ENCODE data around the gene RFX7.
"Not testable (repeated sequence)": the region's sequence is repeated elsewhere in the genome, so short reads cannot be mapped to it uniquely, and the experiment has no call there.

The RFX7 gene

GRCh38 chr15:56205061-56205876, 38.4 kb downstream of the RFX7 start:
- DNase-seq (ENCODE audit: low read depth): no peak

GRCh38 chr15:56203312-56203922, 40.3 kb downstream of the RFX7 start:
- DNase-seq (ENCODE audit: low read depth): not testable (repeated sequence)

DNA sequence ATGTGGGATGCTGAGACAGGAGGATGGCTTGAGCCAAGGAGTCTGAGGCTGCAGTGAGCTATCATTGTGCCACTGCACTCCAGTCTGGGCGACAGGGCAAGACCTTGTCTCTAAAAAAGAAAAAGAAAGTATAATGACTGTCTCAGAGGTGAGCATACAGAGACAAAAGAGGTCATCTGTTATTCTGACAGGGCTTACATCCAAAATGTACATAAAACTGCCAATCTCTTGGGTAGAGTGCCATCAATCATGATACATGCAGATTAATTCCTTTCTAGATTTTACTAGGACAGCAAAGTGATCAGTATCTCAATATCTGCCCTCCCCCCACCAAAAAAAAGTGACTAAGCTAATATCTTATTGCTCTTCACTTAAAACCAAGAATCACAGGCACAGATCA, 41.0 kb downstream of the RFX7 start:
- no peak for DNase-seq (ENCODE audit: low read depth)

GRCh38 chr15:56199038-56199437, 44.6 kb downstream of the RFX7 start:
- no peak for DNase-seq (ENCODE audit: low read depth)

GRCh38 chr15:56194035-56194434, 49.6 kb downstream of the RFX7 start:
- DNase-seq (ENCODE audit: low read depth): no peak

DNA sequence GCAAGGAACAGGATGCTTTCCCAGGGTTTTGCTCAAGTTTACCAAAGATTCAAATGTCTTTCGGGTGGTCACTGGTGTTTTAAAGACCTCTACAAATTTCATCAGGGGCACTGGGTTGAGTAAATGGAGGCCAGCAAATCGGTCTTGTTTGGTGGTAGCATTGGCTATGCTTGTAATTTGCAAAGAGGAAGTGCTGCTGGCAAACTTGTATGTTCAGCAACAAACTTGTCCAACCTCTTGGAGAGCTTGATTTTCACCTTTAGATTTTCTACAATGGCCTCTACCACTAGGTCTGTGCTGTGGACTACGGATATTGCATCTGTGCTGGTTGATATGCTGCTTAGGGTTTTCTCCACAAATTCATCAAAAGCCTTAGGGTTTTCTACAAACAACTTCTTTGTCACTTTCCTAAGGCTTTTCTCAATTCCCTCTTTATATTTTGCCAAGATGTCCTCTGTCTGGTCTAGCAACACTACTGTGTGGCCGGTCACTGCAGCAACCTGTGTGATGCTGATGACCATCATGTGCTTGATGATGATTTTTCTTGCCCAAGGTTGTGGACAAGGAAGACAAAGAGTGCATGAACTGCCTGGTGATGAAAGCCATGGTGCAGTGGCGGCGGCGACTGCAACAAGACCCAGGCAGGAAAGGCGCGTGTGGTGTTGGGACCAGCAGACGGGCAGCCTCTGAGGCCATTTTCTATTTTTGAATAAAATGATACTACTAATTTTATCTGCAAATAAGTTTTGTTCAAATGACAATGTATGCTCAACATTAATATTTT, 50.8 kb downstream of the RFX7 start:
- DNase-seq (ENCODE audit: low read depth): no peak

GRCh38 chr15:56187665-56188064, 56.0 kb downstream of the RFX7 start:
- no peak for DNase-seq (ENCODE audit: low read depth)

DNA sequence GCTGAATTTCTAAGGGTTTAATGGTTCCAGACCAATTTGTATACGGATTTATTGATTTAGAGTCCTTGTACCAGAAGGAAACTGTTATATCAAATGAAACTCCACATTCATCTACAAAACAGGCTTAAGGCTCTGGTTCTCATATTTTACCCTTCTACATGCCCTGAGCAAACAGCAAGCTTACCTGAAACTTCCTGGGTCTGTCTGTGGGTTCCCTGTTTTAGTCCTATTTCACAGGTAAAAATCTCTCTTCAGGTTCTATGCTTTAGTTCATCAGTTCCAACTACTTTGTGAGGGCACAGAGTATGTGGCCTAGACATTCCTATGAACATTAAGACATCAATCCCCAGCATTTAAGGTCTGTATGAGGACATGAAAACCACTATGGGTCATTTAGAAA, 57.7 kb downstream of the RFX7 start:
- no peak for DNase-seq (ENCODE audit: low read depth)

DNA sequence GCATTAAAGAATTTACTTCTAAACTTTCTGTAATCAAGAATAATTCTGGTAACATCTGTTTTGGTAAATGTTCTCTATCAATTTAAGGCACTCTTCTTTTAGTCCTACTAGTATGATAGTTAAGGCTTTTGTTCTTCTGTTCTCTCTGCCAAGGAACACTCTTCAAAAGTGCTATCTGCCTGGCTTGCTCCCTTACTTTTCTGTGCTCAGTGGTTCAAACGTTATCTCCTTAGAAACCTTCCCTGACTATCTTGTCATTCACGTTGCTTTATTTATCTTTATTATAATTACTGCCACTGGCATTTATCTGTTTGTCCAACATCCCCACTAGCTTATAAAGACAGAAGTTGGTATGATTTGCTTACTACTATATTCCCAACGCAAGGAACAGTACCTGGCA, 59.2 kb downstream of the RFX7 start:
- no peak for DNase-seq (ENCODE audit: low read depth)

GRCh38 chr15:56180851-56181250, 62.8 kb downstream of the RFX7 start:
- no peak for DNase-seq (ENCODE audit: low read depth)

DNA sequence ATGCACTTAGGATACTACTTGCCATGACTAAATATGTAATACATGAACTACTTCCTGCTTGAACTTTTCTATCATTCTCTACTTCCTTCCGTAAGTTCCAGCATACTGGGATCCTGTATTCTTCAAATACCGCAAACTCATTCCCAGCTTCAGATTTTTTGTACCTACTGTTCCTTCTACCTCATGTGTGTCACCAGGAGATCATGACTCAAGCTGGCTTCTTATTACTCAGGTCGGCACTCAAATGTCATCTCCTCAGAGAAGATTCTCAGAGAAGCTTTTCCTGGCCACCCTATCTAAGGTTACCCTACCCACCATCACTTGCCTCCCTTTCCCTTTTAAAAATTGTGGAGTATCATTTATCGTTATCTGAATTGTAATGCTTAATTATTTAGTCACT, 66.7 kb downstream of the RFX7 start:
- no peak for DNase-seq (ENCODE audit: low read depth)

- DNase-seq (ENCODE audit: low read depth): no peak
These were observed 67.9 kb downstream of the RFX7 start for GRCh38 chr15:56175788-56176187.

GRCh38 chr15:56174649-56175048, 69.0 kb downstream of the RFX7 start:
- no peak for DNase-seq (ENCODE audit: low read depth)

DNA sequence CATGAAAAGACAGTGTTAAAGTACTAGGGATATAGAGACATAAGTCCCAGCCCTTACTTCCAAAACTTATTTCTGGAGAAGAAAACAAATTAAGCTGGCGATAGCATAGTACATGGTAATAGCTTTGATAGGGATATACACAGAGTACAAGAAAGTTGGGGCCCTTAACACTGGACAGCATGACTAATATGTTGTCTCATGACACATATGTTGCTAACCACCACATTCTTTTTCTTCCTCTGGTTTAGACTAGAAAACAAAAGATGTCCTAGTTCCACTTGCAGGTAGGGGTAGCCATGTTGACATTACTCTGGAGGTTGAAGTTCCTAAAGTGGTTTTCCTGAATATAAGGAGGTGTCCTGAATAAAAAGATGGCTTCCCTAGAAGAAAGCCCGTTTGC, 75.3 kb downstream of the RFX7 start:
- no peak for DNase-seq (ENCODE audit: low read depth)

DNA sequence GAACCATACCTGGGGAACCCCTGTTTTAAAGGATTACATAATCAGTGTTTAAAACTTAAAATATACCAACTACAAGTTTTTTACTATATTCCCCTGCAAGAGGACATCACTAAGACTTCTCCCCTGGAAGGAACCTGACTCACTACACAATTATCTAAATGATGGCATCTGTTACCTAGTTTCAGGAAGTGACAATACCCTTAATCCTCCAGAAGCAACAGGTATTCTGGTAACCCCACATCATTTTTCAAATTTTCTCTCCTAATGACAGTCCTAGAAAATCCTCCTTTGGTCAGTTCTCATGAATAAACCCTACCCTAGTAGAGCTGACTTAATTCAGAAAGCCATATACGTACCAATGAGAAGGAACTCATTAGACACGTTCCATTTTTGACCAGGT, 78.4 kb downstream of the RFX7 start:
- DNase-seq (ENCODE audit: low read depth): no peak

DNA sequence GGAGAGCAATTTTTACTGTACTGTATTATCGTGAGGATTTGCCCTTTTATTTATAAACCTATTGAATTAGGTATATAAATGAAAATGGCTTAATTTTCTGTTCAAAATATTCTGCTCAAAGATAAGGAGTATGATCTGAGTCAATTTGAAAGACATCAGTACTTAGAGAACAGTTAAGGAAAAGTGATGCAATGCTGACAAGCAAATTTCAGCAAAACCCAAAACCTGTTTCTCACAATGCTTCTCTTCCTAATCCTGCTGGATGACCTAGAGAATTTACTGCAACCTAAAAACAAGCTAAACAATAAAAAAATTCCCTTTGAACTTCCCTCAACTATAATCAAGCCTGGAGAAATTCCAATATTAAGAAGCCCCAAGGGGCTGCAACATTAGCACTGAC, 82.7 kb downstream of the RFX7 start:
- DNase-seq (ENCODE audit: low read depth): no peak

GRCh38 chr15:56156877-56157276, 86.8 kb downstream of the RFX7 start:
- no peak for DNase-seq (ENCODE audit: low read depth)

DNA sequence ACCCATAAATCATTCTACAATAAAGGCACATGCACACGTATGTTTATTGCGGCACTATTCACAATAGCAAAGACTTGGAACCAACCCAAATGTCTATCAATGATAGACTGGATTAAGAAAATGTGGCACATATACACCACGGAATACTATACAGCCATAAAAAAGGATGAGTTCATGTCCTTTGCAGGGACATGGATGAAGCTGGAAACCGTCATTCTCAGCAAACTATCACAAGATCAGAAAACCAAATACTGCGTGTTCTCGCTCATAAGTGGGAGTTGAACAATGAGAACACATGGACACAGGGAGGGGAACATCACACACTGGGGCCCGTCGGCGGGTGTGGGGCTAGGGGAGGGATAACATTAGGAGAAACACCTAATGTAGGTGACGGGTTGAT, 88.4 kb downstream of the RFX7 start:
- not testable (repeated sequence) for DNase-seq (ENCODE audit: low read depth)

DNA sequence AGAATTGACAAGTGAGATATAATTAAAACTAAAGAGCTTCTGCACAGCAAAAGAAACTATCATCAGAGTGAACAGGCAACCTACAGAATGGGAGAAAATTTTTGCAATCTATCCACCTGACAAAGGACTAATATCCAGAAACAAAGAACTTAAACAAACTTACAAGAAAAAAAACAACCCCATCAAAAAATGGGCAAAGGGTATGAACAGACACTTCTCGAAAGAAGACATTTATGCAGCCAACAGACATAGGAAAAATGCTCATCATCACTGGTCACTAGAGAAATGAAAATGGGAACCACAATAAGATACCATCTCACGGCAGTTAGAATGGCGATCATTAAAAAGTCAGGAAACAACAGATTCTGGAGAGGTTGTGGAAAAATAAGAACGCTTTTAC, 88.9 kb downstream of the RFX7 start:
- not testable (repeated sequence) for DNase-seq (ENCODE audit: low read depth)

DNA sequence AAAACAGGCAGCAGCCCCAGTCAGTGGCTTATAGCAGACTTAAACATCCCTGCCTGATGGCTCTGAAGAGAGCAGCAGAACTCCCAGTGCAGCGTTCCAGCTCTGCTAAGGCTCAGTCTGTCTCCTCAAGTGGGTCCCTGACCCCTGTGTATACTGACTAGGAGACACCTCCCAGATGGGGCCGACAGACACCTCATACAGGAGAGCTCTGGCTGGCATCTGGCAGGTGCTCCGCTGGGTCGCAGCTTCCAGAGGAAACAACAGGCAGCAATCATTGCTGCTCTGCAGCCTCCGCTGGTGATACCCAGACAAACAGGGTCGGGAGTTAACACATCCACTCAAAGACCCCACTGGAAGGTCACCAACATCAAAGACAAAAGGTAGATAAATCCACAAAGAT, 93.5 kb downstream of the RFX7 start:
- no peak for DNase-seq (ENCODE audit: low read depth)

- DNase-seq (ENCODE audit: low read depth): no peak
These were observed 95.6 kb downstream of the RFX7 start for GRCh38 chr15:56148064-56148463.

DNA sequence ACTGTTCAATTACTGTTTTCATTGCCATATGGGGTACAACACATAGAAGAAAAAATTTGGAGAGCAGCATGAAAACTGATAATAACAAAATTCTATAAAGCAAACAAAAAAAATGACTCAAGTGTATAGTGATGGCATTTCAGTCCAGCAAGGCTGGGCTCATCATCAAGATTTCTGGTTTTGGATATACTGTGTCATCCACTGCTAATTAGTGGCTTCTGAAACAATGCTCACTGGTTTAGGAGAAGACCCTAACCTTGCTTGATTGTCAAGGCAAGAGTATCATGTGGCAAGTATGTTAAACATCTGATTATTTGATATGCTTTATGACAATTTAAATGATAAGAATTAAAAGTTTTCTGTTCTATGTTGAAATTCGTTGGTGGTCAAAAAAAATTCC, 96.9 kb downstream of the RFX7 start:
- no peak for DNase-seq (ENCODE audit: low read depth)

- DNase-seq (ENCODE audit: low read depth): no peak
These were observed 115.6 kb downstream of the RFX7 start for GRCh38 chr15:56128081-56128480.

All from T-helper 22 cell (primary cell).